ENCODE results near the gene NTM. TPM values are rescaled to one million over a fixed set of nuclear protein-coding genes. Genes with fewer than 3 reads are reported as not detected.

Gene NTM
- total RNA-seq, 2 donors from 2014 or later, result 0.26 to 3.6 TPM

DNA sequence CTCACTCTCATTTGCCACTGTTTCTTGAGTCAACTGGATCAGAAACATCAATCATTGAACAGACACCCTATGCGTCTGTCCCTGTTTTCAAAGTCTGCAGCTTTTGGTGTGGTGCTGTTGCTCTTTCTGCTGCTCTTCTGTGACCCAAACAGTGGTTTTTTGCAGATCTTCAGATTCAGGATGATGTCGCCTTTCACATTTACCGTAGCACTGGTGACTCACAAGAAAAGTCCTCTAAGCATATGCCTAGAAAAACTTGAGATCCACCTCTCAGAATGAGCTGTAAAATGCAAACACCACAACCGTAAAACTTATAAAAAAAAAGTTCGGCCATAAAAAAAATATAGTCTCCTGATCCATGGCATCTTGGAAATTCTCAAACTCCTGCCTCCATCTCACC, 400.4 kb downstream of the NTM start:
- WGBS, 2 donors, result 55 to 62% methylated on average over 5 of the region's 5 CpGs
- Histone ChIP-seq H3K27me3 (no peaks in the 10 kb centered on the region), H3K36me3 (replicated peaks in 1 of 2; ENCODE audit: insufficient read depth in 1 of 2, low read depth in 2 of 2) (no peaks in the 10 kb centered on the region), H3K4me1 (no peaks in the 10 kb centered on the region), H3K9me3 (no peaks in the 10 kb centered on the region), H3K27ac (no peak overlapping the region), H3K4me3 (no peak overlapping the region)
- ATAC-seq, result no peak
- DNase-seq, result no peak
- no peak for TF ChIP-seq POLR2A (IDR thresholded peaks at IDR 0.05)
- TF ChIP-seq, protein P1, sequence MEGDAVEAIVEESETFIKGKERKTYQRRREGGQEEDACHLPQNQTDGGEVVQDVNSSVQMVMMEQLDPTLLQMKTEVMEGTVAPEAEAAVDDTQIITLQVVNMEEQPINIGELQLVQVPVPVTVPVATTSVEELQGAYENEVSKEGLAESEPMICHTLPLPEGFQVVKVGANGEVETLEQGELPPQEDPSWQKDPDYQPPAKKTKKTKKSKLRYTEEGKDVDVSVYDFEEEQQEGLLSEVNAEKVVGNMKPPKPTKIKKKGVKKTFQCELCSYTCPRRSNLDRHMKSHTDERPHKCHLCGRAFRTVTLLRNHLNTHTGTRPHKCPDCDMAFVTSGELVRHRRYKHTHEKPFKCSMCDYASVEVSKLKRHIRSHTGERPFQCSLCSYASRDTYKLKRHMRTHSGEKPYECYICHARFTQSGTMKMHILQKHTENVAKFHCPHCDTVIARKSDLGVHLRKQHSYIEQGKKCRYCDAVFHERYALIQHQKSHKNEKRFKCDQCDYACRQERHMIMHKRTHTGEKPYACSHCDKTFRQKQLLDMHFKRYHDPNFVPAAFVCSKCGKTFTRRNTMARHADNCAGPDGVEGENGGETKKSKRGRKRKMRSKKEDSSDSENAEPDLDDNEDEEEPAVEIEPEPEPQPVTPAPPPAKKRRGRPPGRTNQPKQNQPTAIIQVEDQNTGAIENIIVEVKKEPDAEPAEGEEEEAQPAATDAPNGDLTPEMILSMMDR (IDR thresholded peaks at IDR 0.05), result no peak
- intact Hi-C loops (cut with DNase I), result no loop called here

GRCh38 chr11:131771471-131771870, 401.1 kb downstream of the NTM start:
- Histone ChIP-seq H3K36me3 (replicated peaks in 1 of 2; ENCODE audit: insufficient read depth in 1 of 2, low read depth in 2 of 2) (no peaks in the 10 kb centered on the region), H3K27ac (no peak overlapping the region), H3K27me3 (no peaks in the 10 kb centered on the region), H3K4me3 (no peak overlapping the region), H3K4me1 (no peaks in the 10 kb centered on the region), H3K9me3 (no peaks in the 10 kb centered on the region)
- intact Hi-C loops (cut with DNase I), result no loop called here
- no peak for ATAC-seq
- TF ChIP-seq POLR2A (IDR thresholded peaks at IDR 0.05), result no peak
- TF ChIP-seq, protein P1 (IDR thresholded peaks at IDR 0.05), result no peak
- no peak for DNase-seq
- WGBS, 2 donors, result 21 to 32% methylated on average over 1 of the region's 1 CpG

DNA sequence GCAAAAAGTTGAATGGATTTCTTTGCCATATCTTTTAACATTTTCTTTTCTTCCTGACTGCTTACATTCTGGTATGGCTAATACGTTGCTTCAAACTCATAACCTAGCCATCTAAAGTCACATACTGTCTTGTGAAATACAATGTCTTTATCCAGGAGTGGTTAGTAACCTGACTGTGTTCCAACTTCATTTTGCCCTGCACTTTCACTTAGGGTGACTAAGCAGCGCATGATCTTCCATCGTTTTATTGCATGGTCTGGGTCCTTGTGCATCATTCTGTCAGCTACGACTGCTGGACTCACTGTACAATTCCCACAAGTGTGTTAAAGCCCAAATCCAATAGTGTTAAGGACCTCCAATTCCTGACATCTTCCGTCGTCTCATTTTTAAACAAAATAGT, 403.2 kb downstream of the NTM start:
- ATAC-seq (no peak), DNase-seq (no peak)
- no peaks in the 10 kb centered on the region for H3K4me1 ChIP-seq
- intact Hi-C loops (cut with DNase I), result no loop called here
- 68 to 70% methylated on average over 6 of the region's 6 CpGs for WGBS, 2 donors
- H3K4me3 ChIP-seq, result no peak overlapping the region
- no peaks in the 10 kb centered on the region for H3K9me3 ChIP-seq
- no peaks in the 10 kb centered on the region for H3K27me3 ChIP-seq
- H3K36me3 ChIP-seq (replicated peaks in 1 of 2; ENCODE audit: insufficient read depth in 1 of 2, low read depth in 2 of 2), result no peaks in the 10 kb centered on the region
- H3K27ac ChIP-seq, result no peak overlapping the region
- no peak for TF ChIP-seq POLR2A (IDR thresholded peaks at IDR 0.05)
- TF ChIP-seq, protein P1 (IDR thresholded peaks at IDR 0.05), result no peak

- H3K27ac ChIP-seq, result no peak overlapping the region
- H3K9me3 ChIP-seq, result no peaks in the 10 kb centered on the region
- no peak overlapping the region for H3K4me3 ChIP-seq
- WGBS, 2 donors, result 52 to 53% methylated on average over 3 of the region's 3 CpGs
- intact Hi-C loops (cut with DNase I), result no loop called here
- DNase-seq (no peak), ATAC-seq (no peak)
- H3K4me1 ChIP-seq, result no peaks in the 10 kb centered on the region
- H3K27me3 ChIP-seq, result no peaks in the 10 kb centered on the region
- H3K36me3 ChIP-seq (replicated peaks in 1 of 2; ENCODE audit: insufficient read depth in 1 of 2, low read depth in 2 of 2), result no peaks in the 10 kb centered on the region
- TF ChIP-seq, protein P1 (IDR thresholded peaks at IDR 0.05), result no peak
- TF ChIP-seq POLR2A (IDR thresholded peaks at IDR 0.05), result no peak
Observed at GRCh38 chr11:131776211-131776610, 405.8 kb downstream of the NTM start.

DNA sequence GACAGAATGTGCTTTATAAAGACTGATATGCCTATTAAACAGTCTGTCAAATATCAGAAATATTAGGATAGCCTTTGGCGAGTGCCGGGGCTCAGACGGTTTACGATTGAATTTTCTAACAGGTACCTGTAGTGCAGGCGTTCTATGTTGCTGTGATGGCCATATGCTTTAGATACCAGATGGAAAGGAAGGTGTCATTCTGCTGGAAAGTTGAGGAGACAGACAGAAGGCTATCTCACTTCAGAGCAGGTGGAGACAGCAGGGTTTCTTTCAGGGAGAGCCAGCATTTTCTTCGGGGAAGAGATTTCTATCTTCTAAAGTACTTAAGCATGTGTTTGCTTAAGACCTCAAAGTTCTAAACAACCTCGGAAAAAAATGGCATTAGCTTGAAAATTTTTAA, 415.4 kb downstream of the NTM start:
- intact Hi-C loops (cut with DNase I), result no loop called here
- H3K27ac ChIP-seq, result no peak overlapping the region
- DNase-seq (no peak), ATAC-seq (no peak)
- no peaks in the 10 kb centered on the region for H3K27me3 ChIP-seq
- H3K9me3 ChIP-seq, result no peaks in the 10 kb centered on the region
- no peaks in the 10 kb centered on the region for H3K4me1 ChIP-seq
- 47 to 63% methylated on average over 7 of the region's 7 CpGs for WGBS, 2 donors
- H3K36me3 ChIP-seq (replicated peaks in 1 of 2; ENCODE audit: insufficient read depth in 1 of 2, low read depth in 2 of 2), result no peaks in the 10 kb centered on the region
- no peak for TF ChIP-seq POLR2A (IDR thresholded peaks at IDR 0.05)
- TF ChIP-seq, protein P1 (IDR thresholded peaks at IDR 0.05), result no peak
- H3K4me3 ChIP-seq, result no peak overlapping the region
